Left lobe of liver (tissue), 2 donors: ENCODE results near the gene ASB13. TPM values are rescaled to one million over a fixed set of nuclear protein-coding genes. Genes with fewer than 3 reads are reported as not detected.
"Not testable (repeated sequence)": the region's sequence is repeated elsewhere in the genome, so short reads cannot be mapped to it uniquely, and the experiment has no call there.

Experiments used
- ATAC-seq: fragments of 200-7000 bp; cut with Tn5 transposase; one replicate; pipeline ENCODE4 v1.9.1; 2020; ENCODE audit warnings: mild to moderate bottlenecking, moderate library complexity
- DNase-seq: peaks from one replicate; pipeline ENCODE4 v3.0.0-alpha.2; 2020; ENCODE audit warnings: low spot score
- total RNA-seq: library from RNA; stranded (reverse); gene quantifications from one replicate; pipeline ENCODE4 v1.2.1, GENCODE V29; 2021
- donor health status: DM: no; HTN: no; CAD: no; lungs with moderate emphysema.
- donor health status: DM: no; HTN: yes; CAD: no.

The ASB13 gene
- total RNA-seq, 1 donor from 2014 or later = 128 TPM

DNA sequence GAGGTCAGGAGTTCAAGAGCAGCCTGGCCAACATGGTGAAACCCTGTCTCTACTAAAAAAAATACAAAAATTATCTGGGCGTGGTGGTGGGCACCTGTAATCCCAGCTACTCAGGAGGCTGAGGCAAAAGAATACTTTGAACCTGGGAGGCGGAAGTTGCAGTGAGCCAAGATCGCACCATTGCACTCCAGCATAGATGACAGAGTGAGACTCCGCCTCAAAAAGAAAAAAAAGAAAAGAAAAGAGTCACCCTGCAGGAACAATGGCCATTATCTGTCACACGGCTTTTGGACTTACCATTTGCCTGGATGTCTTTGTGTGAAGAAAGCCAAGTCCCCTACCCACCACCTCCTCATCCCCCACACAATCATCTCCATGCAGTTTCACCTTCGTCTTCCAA lies 73.0 kb downstream of the ASB13 start:
- ATAC-seq, DNase-seq: not testable (repeated sequence)

DNA sequence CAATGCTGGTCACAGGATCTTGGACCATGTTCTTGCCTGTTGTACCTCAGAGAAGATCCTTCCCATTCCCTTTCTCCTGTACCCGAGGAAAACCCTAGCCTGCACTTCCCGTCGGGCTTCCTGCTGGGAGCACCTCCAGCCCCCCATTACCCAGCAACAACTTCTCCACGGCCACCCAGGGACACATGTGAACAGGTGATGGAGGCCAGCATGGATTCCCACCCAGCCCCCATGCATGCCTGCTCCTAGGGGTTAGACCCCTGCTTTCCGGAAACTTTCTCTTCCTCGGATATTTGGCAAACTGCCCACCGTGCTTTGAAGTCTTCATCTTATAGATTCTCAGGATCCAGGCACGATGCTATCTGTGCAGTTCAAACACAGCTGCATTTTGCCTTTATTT lies 74.3 kb downstream of the ASB13 start:
- ATAC-seq (no peak), DNase-seq (no peak)

DNA sequence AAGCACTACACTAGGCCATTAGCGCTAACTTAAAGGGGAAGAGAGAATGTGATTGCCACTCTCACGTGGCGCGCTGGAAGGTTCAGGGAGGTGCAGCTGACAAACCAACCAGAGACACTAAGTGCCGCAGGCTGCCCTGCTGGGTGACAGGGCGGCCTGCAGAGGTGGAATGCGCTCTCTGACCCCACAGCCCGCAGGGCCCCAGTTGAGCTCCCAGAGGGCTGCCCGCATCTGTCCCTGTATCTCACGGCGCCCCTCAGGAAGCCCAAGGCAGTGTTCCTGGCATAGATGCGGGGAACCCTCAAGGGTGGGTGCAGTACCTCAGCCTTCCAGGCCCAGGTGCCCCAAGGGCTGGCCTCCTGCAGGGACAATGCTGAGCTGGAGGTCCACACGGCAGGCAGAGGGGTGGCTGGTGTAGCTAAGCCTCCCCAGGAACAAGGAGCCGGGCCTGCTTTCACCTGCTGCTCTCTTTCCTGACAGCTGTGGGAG lies 75.0 kb downstream of the ASB13 start:
- ATAC-seq = no peak
- no peak for DNase-seq

GRCh38 chr10:5590816-5591215 lies 75.6 kb downstream of the ASB13 start:
- no peak for ATAC-seq
- no peak for DNase-seq

- no peak for DNase-seq
- ATAC-seq = no peak
These were observed 76.5 kb downstream of the ASB13 start for GRCh38 chr10:5589661-5590511.

GRCh38 chr10:5589011-5589660 lies 77.3 kb downstream of the ASB13 start:
- no peak for DNase-seq
- no peak for ATAC-seq

Other genes with a start within 250 kb of the ASB13 start
- not detected for gene CALML5, start 167.0 kb downstream of the ASB13 start, total RNA-seq
- gene CALML3, start 141.6 kb downstream of the ASB13 start, total RNA-seq = not detected
- gene TASOR2, start 18.2 kb upstream of the ASB13 start, total RNA-seq = 20.2 TPM
- 113 TPM for gene GDI2, start 146.8 kb upstream of the ASB13 start, total RNA-seq
- 6.6 TPM for gene ANKRD16, start 223.3 kb upstream of the ASB13 start, total RNA-seq
- 41.7 TPM for gene FBH1, start 223.6 kb upstream of the ASB13 start, total RNA-seq